Measurements from ENCODE around the gene FAM13B. TPM values are rescaled to one million over a fixed set of nuclear protein-coding genes. Genes with fewer than 3 reads are reported as not detected.

Gene FAM13B
- 167 and 178 TPM in 2 replicates for total RNA-seq (2013; cell fraction: nucleolus; rRNA removed)
- total RNA-seq (2014; rRNA removed) (18.9 and 22.1 TPM in 2 replicates), total RNA-seq (2014; rRNA removed; fragmentation: Illumina TruSeq; extraction: Trizol) (23.7 and 24.7 TPM in 2 replicates), total RNA-seq (2021) (25.2 and 30.0 TPM in 2 replicates), polyA plus RNA-seq (2011; rRNA removed) (23.1 and 29.4 TPM in 2 replicates), polyA plus RNA-seq (2014; fragmentation: Illumina TruSeq; extraction: Trizol) (26.0 and 32.6 TPM in 2 replicates), polyA plus RNA-seq (2014; fragmentation: Nextera tagmentation; extraction: Ambion mirVana) (1 to 10 TPM; 3.6 to 8.0 TPM), polyA plus RNA-seq (2014; rRNA removed) (15.8 and 18.5 TPM in 2 replicates), polyA plus RNA-seq (2016; fragmentation: Nextera tagmentation; extraction: Ambion mirVana) (10 to 100 TPM; 16.6 to 18.2 TPM), polyA minus RNA-seq (2011; rRNA and poly(A)+ RNA removed) (21.4 and 29.6 TPM in 2 replicates), Bru-seq, nascent RNA (percentile 91 among the genes with signal in this experiment), BruChase-seq, experiment 1, labeled RNA remaining after a 6-hour chase (percentile 89 among the genes with signal in this experiment), BruChase-seq, experiment 2, labeled RNA remaining after a 2-hour chase (percentile 92 among the genes with signal in this experiment)
- polyA plus RNA-seq (2011; ENCODE audit: low read depth): 7.9 TPM
- polyA plus RNA-seq (2011; cell fraction: cytosol; rRNA removed): 7.9 and 10.5 TPM in 2 replicates
- 27.0 and 32.5 TPM in 2 replicates for polyA plus RNA-seq (2011; cell fraction: nucleus; rRNA removed)
- 14.4 and 14.9 TPM in 2 replicates for polyA plus RNA-seq (2012)
- 8.0 and 11.1 TPM in 2 replicates for polyA minus RNA-seq (2011; cell fraction: cytosol; rRNA and poly(A)+ RNA removed)
- 28.5 and 62.4 TPM in 2 replicates for polyA minus RNA-seq (2011; cell fraction: nucleus; rRNA and poly(A)+ RNA removed)
- long read RNA-seq, experiment 1, partial matches to known transcripts: 1 of 6 reads
- long read RNA-seq, experiment 1, other reads (novel, unspliced or antisense): 5 of 6 reads
- long read RNA-seq, experiment 2, full-length matches to known transcripts: 2 of 54 reads
- long read RNA-seq, experiment 2, partial matches to known transcripts: 28 of 54 reads
- long read RNA-seq, experiment 2, other reads (novel, unspliced or antisense): 24 of 54 reads

DNA sequence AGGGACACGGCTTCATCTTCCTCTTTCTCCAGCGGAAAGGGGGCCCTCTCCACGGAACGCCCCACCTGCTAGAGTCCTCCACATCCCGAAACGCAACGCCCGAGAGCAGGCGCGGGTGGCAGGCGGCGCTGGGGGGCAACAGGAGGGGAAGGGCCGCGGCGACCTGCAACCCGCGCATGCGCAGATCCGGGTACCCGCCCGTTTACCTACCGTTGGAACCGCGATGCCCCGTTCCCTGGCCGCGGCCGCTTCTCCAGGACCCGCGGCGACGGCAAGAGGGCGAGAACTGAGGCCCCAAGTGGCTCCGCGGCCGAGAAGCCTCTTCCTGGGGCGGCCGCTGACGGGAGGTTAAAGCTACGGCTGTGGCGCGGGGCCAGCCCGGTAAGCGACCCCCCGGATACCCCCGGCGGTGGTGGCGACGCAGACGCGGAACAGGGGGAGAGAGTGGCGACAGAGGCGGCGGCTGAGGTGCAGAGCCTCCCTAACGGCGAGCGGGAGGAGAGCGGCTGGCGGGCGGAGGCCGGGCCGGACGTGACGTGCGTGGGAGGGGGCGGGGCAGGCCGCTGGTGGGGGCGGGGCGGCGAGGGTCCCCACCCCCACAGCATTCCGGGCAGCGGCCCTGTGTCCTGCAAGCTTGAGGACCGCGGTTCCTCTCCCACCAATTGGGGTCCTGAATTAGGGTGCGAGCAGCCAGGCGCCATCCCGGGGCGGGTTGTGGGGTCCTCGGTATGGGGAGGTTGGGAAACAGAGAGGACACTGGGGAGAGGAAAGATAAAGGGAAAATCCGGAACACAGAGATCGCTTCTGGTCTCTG is at the start of gene FAM13B:
Gene FAM13B (minus strand): TSS at position 508 of the 814 bp plus-strand sequence. CDS start 13,968 bp downstream, outside the sequence.
- CTCF ChIA-PET: interaction anchor here (0.9 to 8.8 kb wide), 9 partner anchors 32 to 281 kb away, joined by 3 to 398 read pairs (median 10); partner anchors contain the start of gene PKD2L2
- Histone ChIP-seq H3K4me1 (ENCODE audit: control insufficient read depth, insufficient read depth, low read length) (peaks cover 18% of the 10 kb centered on the region), H4K20me1 (ENCODE audit: control insufficient read depth, insufficient read depth) (no peaks in the 10 kb centered on the region), H3K36me3 (ENCODE audit: control insufficient read depth in 2 of 2, insufficient read depth in 2 of 2, low read length in 1 of 2) (no peaks in the 10 kb centered on the region), H3K4me3 (peak within 1 kb of the TSS; percentile 94), H2AFZ (ENCODE audit: control insufficient read depth, low read depth, low read length) (peak within 1 kb of the TSS; percentile 88), H3K79me2 (ENCODE audit: control insufficient read depth, insufficient read depth, low read length) (peaks cover 55% of the 10 kb centered on the region), H3K27ac (ENCODE audit: control insufficient read depth, insufficient read depth) (peak within 1 kb of the TSS; percentile 95), H3K9me3 (replicated peaks; ENCODE audit: control insufficient read depth, insufficient read depth, low read length) (no peaks in the 10 kb centered on the region; the same call in 2 of the 3 replicates), H3K4me2 (ENCODE audit: control insufficient read depth, insufficient read depth) (peak within 1 kb of the TSS; percentile 95), H3K9ac (ENCODE audit: control insufficient read depth, insufficient read depth, low read length) (peak within 1 kb of the TSS; percentile 83), H3K27me3 (replicated peaks in 1 of 2; ENCODE audit: control insufficient read depth in 2 of 2, insufficient read depth in 2 of 2, low read length in 1 of 2) (no peaks in the 10 kb centered on the region)
- no peak for FAIRE-seq
- RAD21 ChIA-PET (ENCODE audit: unreplicated experiment): interaction anchor here (0.9 to 2.6 kb wide), 9 partner anchors 34 to 280 kb away, joined by 3 to 34 read pairs (median 5); partner anchors contain the start of gene PKD2L2
- SMC1A ChIA-PET (ENCODE audit: uncharacterized antibody, unreplicated experiment): interaction anchor here (0.8 to 10.4 kb wide), 7 partner anchors 32 to 253 kb away, joined by 3 to 207 read pairs (median 6); partner anchors contain the start of gene PKD2L2
- POLR2A ChIA-PET: interaction anchor here (0.7 to 2.1 kb wide), 5 partner anchors 36 to 281 kb away, joined by 3 to 11 read pairs (median 4); partner anchors contain the start of genes HNRNPA0 and PKD2L2
- intact Hi-C loops (cut with micrococcal nuclease; ENCODE audit: unreplicated experiment): loop anchor here (5.0 to 10.0 kb wide), 4 partner anchors 145 to 408 kb away; partner anchors contain the start of genes HNRNPA0, KDM3B and PKD2L2
- under 1% methylated on average over 62 of the region's 81 CpGs for WGBS (ENCODE audit: insufficient coverage, insufficient replicate concordance, low lambda C conversion rate, missing lambda C conversion rate)
- DNase-seq (ENCODE audit: low read depth, low spot score): no peak
- in situ Hi-C loops (cut with MboI): loop anchor here (5.0 kb wide), 1 partner anchor 35 kb away; no protein-coding TSS in a partner anchor
- no TSS peak for BruUV-seq (replicated peaks)
- peak; percentile 77 for ATAC-seq
- no peak for TF ChIP-seq RBBP5 (conservative IDR thresholded peaks at IDR 0.05)
- TF ChIP-seq RCOR1 (conservative IDR thresholded peaks at IDR 0.05; ENCODE audit: low read depth, low read length): no peak
- no peak for TF ChIP-seq TBL1XR1 (IDR thresholded peaks at IDR 0.05; ENCODE audit: low read depth, low read length)
- TF ChIP-seq DPF2 (IDR thresholded peaks at IDR 0.05): peak; percentile 81
- TF ChIP-seq ZNF274 (IDR thresholded peaks at IDR 0.05; ENCODE audit: insufficient read depth, insufficient read length): no peak
- peak; percentile 76 for TF ChIP-seq CREB1 (IDR thresholded peaks at IDR 0.05; ENCODE audit: low read depth)
- peak; percentile 63; the same call in 1 of the 2 replicates for TF ChIP-seq HDGF (IDR thresholded peaks at IDR 0.05)
- no peak for TF ChIP-seq TCF7 (IDR thresholded peaks at IDR 0.05; ENCODE audit: borderline replicate concordance)
- TF ChIP-seq POLR2AphosphoS5 (IDR thresholded peaks at IDR 0.05; ENCODE audit: low read length): peak; percentile 56; the same call in 1 of the 2 replicates
- peak; percentile 92 for TF ChIP-seq GATAD2B (conservative IDR thresholded peaks at IDR 0.05; ENCODE audit: low read depth)
- TF ChIP-seq CBX3 (IDR thresholded peaks at IDR 0.05; ENCODE audit: borderline replicate concordance, low read depth): no peak
- TF ChIP-seq NFXL1 (IDR thresholded peaks at IDR 0.05; ENCODE audit: borderline replicate concordance): no peak
- TF ChIP-seq RFX5 (IDR thresholded peaks at IDR 0.05; ENCODE audit: low read depth, low read length): no peak
- no peak; the same call in 1 of the 2 replicates for TF ChIP-seq EED (IDR thresholded peaks at IDR 0.05; ENCODE audit: low read depth)
- TF ChIP-seq, protein P1, sequence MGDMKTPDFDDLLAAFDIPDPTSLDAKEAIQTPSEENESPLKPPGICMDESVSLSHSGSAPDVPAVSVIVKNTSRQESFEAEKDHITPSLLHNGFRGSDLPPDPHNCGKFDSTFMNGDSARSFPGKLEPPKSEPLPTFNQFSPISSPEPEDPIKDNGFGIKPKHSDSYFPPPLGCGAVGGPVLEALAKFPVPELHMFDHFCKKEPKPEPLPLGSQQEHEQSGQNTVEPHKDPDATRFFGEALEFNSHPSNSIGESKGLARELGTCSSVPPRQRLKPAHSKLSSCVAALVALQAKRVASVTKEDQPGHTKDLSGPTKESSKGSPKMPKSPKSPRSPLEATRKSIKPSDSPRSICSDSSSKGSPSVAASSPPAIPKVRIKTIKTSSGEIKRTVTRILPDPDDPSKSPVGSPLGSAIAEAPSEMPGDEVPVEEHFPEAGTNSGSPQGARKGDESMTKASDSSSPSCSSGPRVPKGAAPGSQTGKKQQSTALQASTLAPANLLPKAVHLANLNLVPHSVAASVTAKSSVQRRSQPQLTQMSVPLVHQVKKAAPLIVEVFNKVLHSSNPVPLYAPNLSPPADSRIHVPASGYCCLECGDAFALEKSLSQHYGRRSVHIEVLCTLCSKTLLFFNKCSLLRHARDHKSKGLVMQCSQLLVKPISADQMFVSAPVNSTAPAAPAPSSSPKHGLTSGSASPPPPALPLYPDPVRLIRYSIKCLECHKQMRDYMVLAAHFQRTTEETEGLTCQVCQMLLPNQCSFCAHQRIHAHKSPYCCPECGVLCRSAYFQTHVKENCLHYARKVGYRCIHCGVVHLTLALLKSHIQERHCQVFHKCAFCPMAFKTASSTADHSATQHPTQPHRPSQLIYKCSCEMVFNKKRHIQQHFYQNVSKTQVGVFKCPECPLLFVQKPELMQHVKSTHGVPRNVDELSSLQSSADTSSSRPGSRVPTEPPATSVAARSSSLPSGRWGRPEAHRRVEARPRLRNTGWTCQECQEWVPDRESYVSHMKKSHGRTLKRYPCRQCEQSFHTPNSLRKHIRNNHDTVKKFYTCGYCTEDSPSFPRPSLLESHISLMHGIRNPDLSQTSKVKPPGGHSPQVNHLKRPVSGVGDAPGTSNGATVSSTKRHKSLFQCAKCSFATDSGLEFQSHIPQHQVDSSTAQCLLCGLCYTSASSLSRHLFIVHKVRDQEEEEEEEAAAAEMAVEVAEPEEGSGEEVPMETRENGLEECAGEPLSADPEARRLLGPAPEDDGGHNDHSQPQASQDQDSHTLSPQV (IDR thresholded peaks at IDR 0.05): no peak

All from GM12878 (cell line).